HEK293 (cell line): Measurements from ENCODE around the gene LUC7L.
A peak's percentile ranks its signal among the peaks of the same experiment; 100 is the strongest.

Experiments used
- EGR2 ChIP-seq: fragments of 450-650 bp; formaldehyde crosslinking; IDR thresholded peaks from 2 replicates; pipeline ENCODE4 v1.5.1; 2016; ENCODE audit warnings: low read depth, missing biosample characterization, missing genetic modification characterization
- GLIS2 ChIP-seq: fragments of 450-650 bp; formaldehyde crosslinking; IDR thresholded peaks from 2 replicates; pipeline ENCODE4 v1.5.1; 2016; ENCODE audit warnings: missing biosample characterization, missing genetic modification characterization
- HIC1 ChIP-seq: fragments of 450-650 bp; formaldehyde crosslinking; IDR thresholded peaks from 2 replicates; pipeline ENCODE4 v1.5.1; 2016; ENCODE audit warnings: missing biosample characterization, missing genetic modification characterization
- KLF10 ChIP-seq: fragments of 450-650 bp; IDR thresholded peaks from 2 replicates; pipeline ENCODE4 v1.5.1; 2018; ENCODE audit warnings: missing biosample characterization, mild to moderate bottlenecking, missing genetic modification characterization
- KLF9 ChIP-seq: fragments of 450-650 bp; formaldehyde crosslinking; IDR thresholded peaks from 2 replicates; pipeline ENCODE4 v1.5.1; 2016; ENCODE audit warnings: missing biosample characterization, missing genetic modification characterization, low read depth
- MEIS1 ChIP-seq: sonication (generic); formaldehyde crosslinking; IDR thresholded peaks from 2 replicates; pipeline ENCODE4 v1.8.1; 2022; ENCODE audit warnings: missing genetic modification reagents, mild to moderate bottlenecking, borderline replicate concordance
- PATZ1 ChIP-seq: fragments of 450-650 bp; formaldehyde crosslinking; IDR thresholded peaks from 2 replicates; pipeline ENCODE4 v1.5.1; 2016; ENCODE audit warnings: missing biosample characterization, missing genetic modification characterization
- SP2 ChIP-seq: fragments of 450-650 bp; formaldehyde crosslinking; IDR thresholded peaks from 2 replicates; pipeline ENCODE4 v1.5.1; 2016; ENCODE audit warnings: missing biosample characterization, missing genetic modification characterization
- SP3 ChIP-seq: fragments of 450-650 bp; formaldehyde crosslinking; IDR thresholded peaks from 2 replicates; pipeline ENCODE4 v1.5.1; 2016; ENCODE audit warnings: missing biosample characterization, missing genetic modification characterization
- TRIM28 ChIP-seq: IDR thresholded peaks from 2 replicates; pipeline ENCODE4 v1.6.1; 2011; ENCODE audit warnings: low read length, control low read depth, borderline replicate concordance
- WT1 ChIP-seq: fragments of 450-650 bp; formaldehyde crosslinking; IDR thresholded peaks from 2 replicates; pipeline ENCODE4 v1.5.1; 2016; ENCODE audit warnings: missing biosample characterization, missing genetic modification characterization
- ZBTB1 ChIP-seq: fragments of 450-650 bp; formaldehyde crosslinking; IDR thresholded peaks from 2 replicates; pipeline ENCODE4 v1.5.1; 2016; ENCODE audit warnings: missing biosample characterization, missing genetic modification characterization
- ZBTB17 ChIP-seq: fragments of 450-650 bp; formaldehyde crosslinking; IDR thresholded peaks from 2 replicates; pipeline ENCODE4 v1.5.1; 2016; ENCODE audit warnings: missing biosample characterization, missing genetic modification characterization
- ZBTB20 ChIP-seq: fragments of 450-650 bp; formaldehyde crosslinking; IDR thresholded peaks from 2 replicates; pipeline ENCODE4 v1.5.1; 2016; ENCODE audit warnings: missing biosample characterization, missing genetic modification characterization
- ZBTB21 ChIP-seq: fragments of 450-650 bp; formaldehyde crosslinking; IDR thresholded peaks from 2 replicates; pipeline ENCODE4 v1.5.1; 2017; ENCODE audit warnings: missing biosample characterization, missing genetic modification characterization
- ZBTB7A ChIP-seq: fragments of 450-650 bp; formaldehyde crosslinking; IDR thresholded peaks from 2 replicates; pipeline ENCODE4 v1.5.1; 2016; ENCODE audit warnings: low read depth, missing biosample characterization, missing genetic modification characterization
- ZNF121 ChIP-seq: fragments of 450-650 bp; formaldehyde crosslinking; IDR thresholded peaks from 2 replicates; pipeline ENCODE4 v1.5.1; 2016; ENCODE audit warnings: missing biosample characterization, missing genetic modification characterization
- ZNF140 ChIP-seq: fragments of 450-650 bp; formaldehyde crosslinking; IDR thresholded peaks from 2 replicates; pipeline ENCODE4 v1.5.1; 2016; ENCODE audit warnings: missing biosample characterization, missing genetic modification characterization
- ZNF19 ChIP-seq: fragments of 450-650 bp; formaldehyde crosslinking; IDR thresholded peaks from 2 replicates; pipeline ENCODE4; 2016; ENCODE audit warnings: missing biosample characterization, missing genetic modification characterization, low read depth
- ZNF2 ChIP-seq: fragments of 450-650 bp; formaldehyde crosslinking; IDR thresholded peaks from 2 replicates; pipeline ENCODE4 v1.5.1; 2016; ENCODE audit warnings: missing biosample characterization, missing genetic modification characterization
- ZNF274 ChIP-seq, 2 experiments: fragments of 200-500 bp in 1 of 2; fragments of 450-650 bp in 1 of 2; sonication (Bioruptor generic) in 1 of 2; formaldehyde crosslinking in 1 of 2; IDR thresholded peaks; 2 replicates each; pipeline versions ENCODE4 v1.5.1 to v1.6.1; 2014 to 2016; ENCODE audit warnings: borderline replicate concordance in 1 of 2, inconsistent platforms in 1 of 2, low read length in 1 of 2, missing biosample characterization in 1 of 2, missing genetic modification characterization in 1 of 2
- ZNF311 ChIP-seq: fragments of 450-650 bp; formaldehyde crosslinking; IDR thresholded peaks from 2 replicates; pipeline ENCODE4 v1.5.1; 2017; ENCODE audit warnings: missing biosample characterization, missing genetic modification characterization, borderline replicate concordance
- ZNF366 ChIP-seq: fragments of 450-650 bp; formaldehyde crosslinking; conservative IDR thresholded peaks from 2 replicates; pipeline ENCODE4 v1.5.1; 2016; ENCODE audit warnings: missing biosample characterization, missing genetic modification characterization
- ZNF37A ChIP-seq: fragments of 450-650 bp; IDR thresholded peaks from 2 replicates; pipeline ENCODE4 v1.5.1; 2018; ENCODE audit warnings: missing biosample characterization, missing genetic modification characterization
- ZNF391 ChIP-seq: fragments of 450-650 bp; formaldehyde crosslinking; IDR thresholded peaks from 2 replicates; pipeline ENCODE4 v1.5.1; 2016; ENCODE audit warnings: low read depth, missing biosample characterization, missing genetic modification characterization, borderline replicate concordance
- ZNF423 ChIP-seq: fragments of 450-650 bp; formaldehyde crosslinking; IDR thresholded peaks from 2 replicates; pipeline ENCODE4 v1.5.1; 2016; ENCODE audit warnings: missing biosample characterization, missing genetic modification characterization
- ZNF514 ChIP-seq: fragments of 450-650 bp; formaldehyde crosslinking; IDR thresholded peaks from 2 replicates; pipeline ENCODE4 v1.5.1; 2016; ENCODE audit warnings: missing biosample characterization, missing genetic modification characterization
- ZNF521 ChIP-seq: fragments of 450-650 bp; formaldehyde crosslinking; IDR thresholded peaks from 2 replicates; pipeline ENCODE4 v1.5.1; 2017; ENCODE audit warnings: missing biosample characterization, mild to moderate bottlenecking, missing genetic modification characterization
- ZNF548 ChIP-seq: fragments of 450-650 bp; formaldehyde crosslinking; IDR thresholded peaks from 2 replicates; pipeline ENCODE4 v1.5.1; 2016; ENCODE audit warnings: missing biosample characterization, missing genetic modification characterization
- ZNF549 ChIP-seq: fragments of 450-650 bp; IDR thresholded peaks from 2 replicates; pipeline ENCODE4 v1.5.1; 2018; ENCODE audit warnings: missing biosample characterization, missing genetic modification characterization, mild to moderate bottlenecking, inconsistent platforms, moderate library complexity
- ZNF560 ChIP-seq: fragments of 450-650 bp; formaldehyde crosslinking; IDR thresholded peaks from 2 replicates; pipeline ENCODE4 v1.5.1; 2017; ENCODE audit warnings: missing biosample characterization, missing genetic modification characterization, borderline replicate concordance
- ZNF596 ChIP-seq: fragments of 450-650 bp; IDR thresholded peaks from 2 replicates; pipeline ENCODE4 v1.5.0; 2018; ENCODE audit warnings: missing biosample characterization, mild to moderate bottlenecking, missing genetic modification characterization, moderate library complexity
- ZNF600 ChIP-seq: fragments of 450-650 bp; formaldehyde crosslinking; IDR thresholded peaks from 2 replicates; pipeline ENCODE4 v1.5.1; 2016; ENCODE audit warnings: missing biosample characterization, missing genetic modification characterization
- ZNF610 ChIP-seq: fragments of 450-650 bp; formaldehyde crosslinking; IDR thresholded peaks from 2 replicates; pipeline ENCODE4 v1.5.1; 2016; ENCODE audit warnings: missing biosample characterization, missing genetic modification characterization, borderline replicate concordance
- ZNF629 ChIP-seq: fragments of 450-650 bp; formaldehyde crosslinking; IDR thresholded peaks from 2 replicates; pipeline ENCODE4 v1.5.1; 2017; ENCODE audit warnings: missing biosample characterization, missing genetic modification characterization
- ZNF660 ChIP-seq: fragments of 450-650 bp; IDR thresholded peaks from 2 replicates; pipeline ENCODE4 v1.5.1; 2018; ENCODE audit warnings: missing biosample characterization, mild to moderate bottlenecking, missing genetic modification characterization
- ZNF777 ChIP-seq: fragments of 450-650 bp; formaldehyde crosslinking; IDR thresholded peaks from 2 replicates; pipeline ENCODE4 v1.5.1; 2017; ENCODE audit warnings: missing biosample characterization, missing genetic modification characterization, borderline replicate concordance
- ZNF830 ChIP-seq: fragments of 450-650 bp; IDR thresholded peaks from 2 replicates; pipeline ENCODE4 v1.5.0; 2018; ENCODE audit warnings: missing biosample characterization, missing genetic modification characterization, low read depth, mild to moderate bottlenecking, moderate library complexity
- ZNF843 ChIP-seq: fragments of 450-650 bp; formaldehyde crosslinking; IDR thresholded peaks from 2 replicates; pipeline ENCODE4 v1.5.1; 2016; ENCODE audit warnings: missing biosample characterization, missing genetic modification characterization

The LUC7L gene

GRCh38 chr16:234468-235305 is 5.4 kb upstream of the LUC7L start, which contains the start of gene FAM234A (continued):
- TF ChIP-seq ZBTB1 (tag by site-specific recombination) = 0 out of 2 replicates have a peak, but pooled peaks have one; percentile 32
- TF ChIP-seq TRIM28 = no peak
- TF ChIP-seq MEIS1 = no peak
- no peak for TF ChIP-seq ZNF140 (tag by site-specific recombination)
- no peak for TF ChIP-seq ZNF830 (tag by site-specific recombination)
- peak; percentile 84 for TF ChIP-seq ZNF843 (tag by site-specific recombination)
- TF ChIP-seq ZNF37A (tag by site-specific recombination) = no peak
- TF ChIP-seq ZNF549 = no peak
- no peak for TF ChIP-seq ZNF423
- peak; percentile 87 for TF ChIP-seq ZBTB21 (tag by site-specific recombination)
- peak; percentile 100 for TF ChIP-seq PATZ1 (tag by site-specific recombination)
- TF ChIP-seq ZNF19 (tag by site-specific recombination) = no peak
- TF ChIP-seq KLF10 (tag by site-specific recombination) = peak; percentile 70; the same call in 1 of the 2 replicates
- no peak for TF ChIP-seq ZNF274 (IDR thresholded peaks at IDR 0.05; ENCODE audit: low read length)
- no peak for TF ChIP-seq ZNF274 (tag by site-specific recombination; IDR thresholded peaks at IDR 0.05; ENCODE audit: borderline replicate concordance)
- TF ChIP-seq SP3 = peak; percentile 76
- peak; percentile 74 for TF ChIP-seq ZBTB7A (tag by site-specific recombination)
- no peak for TF ChIP-seq ZNF514
- peak; percentile 71; the same call in 1 of the 2 replicates for TF ChIP-seq ZNF600 (tag by site-specific recombination)
- TF ChIP-seq HIC1 (tag by site-specific recombination) = no peak
- peak; percentile 84 for TF ChIP-seq KLF9
- no peak for TF ChIP-seq ZNF121 (tag by site-specific recombination)
- peak; percentile 95 for TF ChIP-seq SP2
- TF ChIP-seq ZBTB17 (tag by site-specific recombination) = peak; percentile 98
- no peak for TF ChIP-seq ZNF548 (tag by site-specific recombination)
- peak; percentile 92 for TF ChIP-seq ZBTB20 (tag by site-specific recombination)
- peak; percentile 98 for TF ChIP-seq EGR2 (tag by site-specific recombination)
- peak; percentile 76 for TF ChIP-seq ZNF2
- peak; percentile 89; the same call in 1 of the 2 replicates for TF ChIP-seq ZNF391 (tag by site-specific recombination)
- TF ChIP-seq ZNF777 = no peak
- peak; percentile 89 for TF ChIP-seq ZNF610 (tag by site-specific recombination)
- TF ChIP-seq ZNF596 (tag by site-specific recombination) = peak; percentile 43; the same call in 1 of the 2 replicates
- TF ChIP-seq ZNF629 = peak; percentile 91
- no peak for TF ChIP-seq ZNF560 (tag by site-specific recombination)
- TF ChIP-seq WT1 (tag by site-specific recombination) = no peak
- no peak for TF ChIP-seq ZNF521
- TF ChIP-seq ZNF660 (tag by site-specific recombination) = peak; percentile 85
- no peak for TF ChIP-seq ZNF311 (tag by site-specific recombination)
- no peak; the same call in 1 of the 2 replicates for TF ChIP-seq GLIS2 (tag by site-specific recombination)
- TF ChIP-seq ZNF366 (tag by site-specific recombination) = peak; percentile 91
